IMR-90 (cell line): Measurements from ENCODE around the gene CAMK4. TPM values are rescaled to one million over a fixed set of nuclear protein-coding genes. Genes with fewer than 3 reads are reported as not detected.

Experiments used
- ATAC-seq: fragments of 200-7000 bp; cut with Tn5 transposase; 2 replicates; pipeline ENCODE4 v1.9.1; 2020; ENCODE audit warnings: low read depth, mild to moderate bottlenecking, moderate library complexity
- BruUV-seq: library from RNA; stranded (reverse); fragments of 400-500 nt; replicated peaks from 2 replicates; lab custom pipeline; 2021; lab: Mats Ljungman, UMichigan
- CTCF ChIA-PET: fragments of 300-600 bp; formaldehyde crosslinking; extraction: SDS; loops from one replicate; lab custom pipeline; 2021; ENCODE audit warnings: antibody characterized with exemption; lab: Yijun Ruan, JAX
- POLR2A ChIA-PET: fragments of 300-600 bp; sonication (Branson Sonifier 250); formaldehyde crosslinking; loops from one replicate; lab custom pipeline; 2022; ENCODE audit warnings: antibody characterized with exemption; ENCODE audit not compliant: unreplicated experiment; lab: Charles Lee
- DNase-seq: peaks from one replicate; pipeline ENCODE4 v3.0.0; 2013
- H2AFZ ChIP-seq: replicated peaks from 2 replicates; pipeline ENCODE3; 2013; ENCODE audit warnings: low read length, mild to moderate bottlenecking; ENCODE audit not compliant: poor library complexity
- H2AK5ac ChIP-seq: 2 replicates; pipeline ENCODE4 v1.6.1; 2013; ENCODE audit warnings: low read depth, low read length, inconsistent platforms
- H2AK9ac ChIP-seq: replicated peaks from 2 replicates; pipeline ENCODE3; 2013; ENCODE audit warnings: mild to moderate bottlenecking, low read depth, low read length, moderate library complexity; ENCODE audit not compliant: poor library complexity
- H2BK120ac ChIP-seq: 2 replicates; pipeline ENCODE4 v1.6.1; 2013; ENCODE audit warnings: low read depth, low read length, inconsistent platforms
- H2BK15ac ChIP-seq: 3 replicates; pipeline ENCODE4 v1.6.1; 2013; ENCODE audit warnings: low read depth, low read length, inconsistent platforms
- H2BK20ac ChIP-seq: 2 replicates; pipeline ENCODE4 v1.6.1; 2013; ENCODE audit warnings: low read depth, mild to moderate bottlenecking, inconsistent platforms, low read length, moderate library complexity
- H2BK5ac ChIP-seq: 2 replicates; pipeline ENCODE4 v1.6.1; 2013; ENCODE audit warnings: mild to moderate bottlenecking, low read depth, low read length, inconsistent platforms; ENCODE audit not compliant: poor library complexity, severe bottlenecking
- H3K14ac ChIP-seq: replicated peaks from 2 replicates; pipeline ENCODE4 v1.6.1; 2013; ENCODE audit warnings: low read depth, low read length, inconsistent platforms
- H3K18ac ChIP-seq: 2 replicates; pipeline ENCODE4 v1.6.1; 2013; ENCODE audit warnings: low read depth, low read length, control low read depth
- H3K23ac ChIP-seq: 2 replicates; pipeline ENCODE4 v1.6.1; 2013; ENCODE audit warnings: low read depth, low read length, inconsistent platforms
- H3K27ac ChIP-seq: 2 replicates; pipeline ENCODE4 v1.5.1; 2013; ENCODE audit warnings: mild to moderate bottlenecking, control low read depth, low read length; ENCODE audit not compliant: insufficient read depth
- H3K27me3 ChIP-seq: 2 replicates; pipeline ENCODE4 v1.6.1; 2013; ENCODE audit warnings: low read length; ENCODE audit not compliant: control insufficient read depth, insufficient read depth
- H3K36me3 ChIP-seq: 2 replicates; pipeline ENCODE4 v1.6.1; 2013; ENCODE audit warnings: low read length, mixed read lengths; ENCODE audit not compliant: control insufficient read depth, insufficient read depth
- H3K4ac ChIP-seq: 2 replicates; pipeline ENCODE4 v1.6.1; 2013; ENCODE audit warnings: low read depth, low read length, inconsistent platforms
- H3K4me1 ChIP-seq: 2 replicates; pipeline ENCODE4 v1.6.1; 2013; ENCODE audit warnings: low read length, mixed read lengths; ENCODE audit not compliant: control insufficient read depth, insufficient read depth
- H3K4me2 ChIP-seq: 2 replicates; pipeline ENCODE4 v1.6.1; 2013; ENCODE audit warnings: low read depth, mild to moderate bottlenecking, control low read depth, low read length, moderate library complexity
- H3K4me3 ChIP-seq: 2 replicates; pipeline ENCODE4 v1.5.1; 2013; ENCODE audit warnings: low read depth, mild to moderate bottlenecking, control low read depth, low read length, moderate library complexity; ENCODE audit not compliant: insufficient read depth
- H3K56ac ChIP-seq: 2 replicates; pipeline ENCODE4 v1.6.1; 2013; ENCODE audit warnings: low read length, inconsistent platforms; ENCODE audit not compliant: insufficient read depth; ENCODE audit errors: extremely low read depth
- H3K79me1 ChIP-seq, 2 experiments: 2 replicates each; pipeline ENCODE4 v1.6.1; 2013; ENCODE audit warnings: low read length in 2 of 2, inconsistent platforms in 1 of 2, low read depth in 1 of 2
- H3K9ac ChIP-seq: 2 replicates; pipeline ENCODE4 v1.6.1; 2013; ENCODE audit warnings: low read depth, low read length, control low read depth
- H3K9me1 ChIP-seq: 2 replicates; pipeline ENCODE4 v1.6.1; 2013; ENCODE audit warnings: low read length, inconsistent platforms; ENCODE audit not compliant: insufficient read depth
- H3K9me3 ChIP-seq: 2 replicates; pipeline ENCODE4 v1.6.1; 2013; ENCODE audit warnings: low read length; ENCODE audit not compliant: control insufficient read depth, insufficient read depth
- H4K20me1 ChIP-seq: 2 replicates; pipeline ENCODE4 v1.6.1; 2013; ENCODE audit warnings: low read length, inconsistent platforms; ENCODE audit not compliant: insufficient read depth
- H4K5ac ChIP-seq: 2 replicates; pipeline ENCODE4 v1.6.1; 2013; ENCODE audit warnings: mild to moderate bottlenecking, low read depth, low read length, control low read depth
- H4K8ac ChIP-seq, 2 experiments: 2 replicates each; pipeline ENCODE4 v1.6.1; 2013; ENCODE audit warnings: low read depth in 2 of 2, low read length in 2 of 2, control low read depth in 1 of 2, inconsistent platforms in 1 of 2
- H4K91ac ChIP-seq: 2 replicates; pipeline ENCODE4 v1.6.1; 2013; ENCODE audit warnings: low read depth, low read length, inconsistent platforms; ENCODE audit not compliant: insufficient read depth
- ELK1 ChIP-seq: fragments of 150-350 bp; IDR thresholded peaks from 2 replicates; pipeline ENCODE4 v1.6.1; 2016; ENCODE audit warnings: low read depth, mild to moderate bottlenecking, low read length, moderate library complexity, borderline replicate concordance
- NFE2L2 ChIP-seq: fragments of 150-350 bp; IDR thresholded peaks from 2 replicates; pipeline ENCODE4 v1.6.1; 2016; ENCODE audit warnings: low read depth, mild to moderate bottlenecking, low read length
- POLR2A ChIP-seq: IDR thresholded peaks from 2 replicates; pipeline ENCODE4 v1.6.1; 2012; ENCODE audit warnings: mild to moderate bottlenecking, low read depth, low read length
- RCOR1 ChIP-seq: IDR thresholded peaks from 2 replicates; pipeline ENCODE4 v1.6.1; 2012; ENCODE audit warnings: mild to moderate bottlenecking, low read length, improper control_type of control experiment; ENCODE audit not compliant: insufficient replicate concordance
- RFX5 ChIP-seq: IDR thresholded peaks from 2 replicates; pipeline ENCODE4 v1.8.0; 2012; ENCODE audit warnings: low read depth, mild to moderate bottlenecking, low read length, moderate library complexity
- WGBS, 2 experiments: methylation state at CpG; one replicate each; pipeline versions ENCODE4 v1.1.5 to v1.1.7; 2013; ENCODE audit warnings: missing lambda C conversion rate in 2 of 2; ENCODE audit not compliant: insufficient read length in 1 of 2; ENCODE audit errors: extremely low coverage in 2 of 2; 5-methylcytosine and 5-hydroxymethylcytosine counted together
- dilution Hi-C: fragments of 300-500 bp; cut with HindIII; formaldehyde crosslinking; loops from one replicate; pipeline ENCODE4 v1.14.3; 2018; ENCODE audit warnings: low sequenced_read_pairs; ENCODE audit not compliant: unreplicated experiment
- in situ Hi-C: fragments of 300-500 bp; cut with MboI; formaldehyde crosslinking; loops from 3 replicates; pipeline ENCODE4 v1.14.3; 2019; ENCODE audit warnings: low sequenced_read_pairs, inconsistent platforms, mixed read lengths
- intact Hi-C: fragments of 100-400 bp; cut with micrococcal nuclease; formaldehyde crosslinking; loops from 2 replicates; pipeline ENCODE4 v1.10.0; 2022
- polyA plus RNA-seq, 3 experiments: library from polyadenylated mRNA; depleted of rRNA; stranded (reverse); fragments of >200 nt; gene quantifications; 2 replicates each; pipeline ENCODE4 v1.2.3, GENCODE V29; 2012; ENCODE audit warnings: low replicate concordance in 1 of 3
- total RNA-seq: library from RNA; depleted of rRNA; stranded (reverse); fragments of >200 nt; gene quantifications from 2 replicates; pipeline ENCODE4 v1.2.3, GENCODE V29; 2012

Gene CAMK4
- total and polyA plus RNA-seq, 2 of the 4 experiments (the other 2 are of a cell fraction) = 3.7 to 4.8 TPM

GRCh38 chr5:111262153-111262552 is 38.0 kb downstream of the CAMK4 start:
- Histone ChIP-seq H2BK15ac (no peak overlapping the region), H3K18ac (no peak overlapping the region), H3K56ac (no peak overlapping the region; the same call in 1 of the 2 replicates), H4K20me1 (no peaks in the 10 kb centered on the region), H4K8ac (no peak overlapping the region), H3K27me3 (no peaks in the 10 kb centered on the region), H2AFZ (no peak overlapping the region), H2BK5ac (no peak overlapping the region), H3K79me1 (no peaks in the 10 kb centered on the region), H3K36me3 (no peaks in the 10 kb centered on the region), H3K9ac (no peak overlapping the region), H3K27ac (no peak overlapping the region), H3K9me1 (no peaks in the 10 kb centered on the region), H2AK5ac (no peak overlapping the region), H3K23ac (no peak overlapping the region), H2BK120ac (no peak overlapping the region), H3K4me2 (no peak overlapping the region), H2BK20ac (no peak overlapping the region), H4K5ac (no peak overlapping the region), H3K4ac (no peak overlapping the region), H3K9me3 (no peaks in the 10 kb centered on the region), H3K4me3 (no peak overlapping the region), H4K91ac (no peak overlapping the region), H3K14ac (no peak overlapping the region), H3K4me1 (no peaks in the 10 kb centered on the region), H2AK9ac (no peak overlapping the region)
- BruUV-seq = no TSS peak
- POLR2A ChIA-PET = no interaction called here
- TF ChIP-seq NFE2L2 (no peak), RCOR1 (no peak), RFX5 (no peak), POLR2A (no peak), ELK1 (no peak)
- CTCF ChIA-PET = interaction anchor here (0.6 kb wide), 1 partner anchor 31 kb away, joined by 3 read pairs; no protein-coding TSS in a partner anchor
- dilution Hi-C loops = no loop called here
- intact Hi-C loops = no loop called here
- in situ Hi-C loops = no loop called here
- DNase-seq (no peak), ATAC-seq (no peak)
- no CpG with 5 or more reads among the region's 2 CpGs for WGBS, 2 experiments
